MM.1S (cell line): ENCODE data around the gene RAB22A.

Experiments used
- DNase-seq: peaks from one replicate; pipeline ENCODE4 v3.0.0-alpha.2; 2015
- H2AFZ ChIP-seq: fragments of 300-600 bp; sonication (generic); 2 replicates; pipeline ENCODE4 v1.6.0; 2016; ENCODE audit warnings: antibody characterized with exemption, low read length
- H3F3A ChIP-seq: fragments of 300-600 bp; sonication (generic); 2 replicates; pipeline ENCODE4 v1.6.1; 2016; ENCODE audit warnings: mild to moderate bottlenecking, antibody characterized with exemption, low read length, moderate library complexity, mixed read lengths; ENCODE audit not compliant: insufficient read depth
- H3K27ac ChIP-seq: fragments of 300-600 bp; sonication (generic); 2 replicates; pipeline ENCODE4 v1.5.1; 2016; ENCODE audit warnings: mild to moderate bottlenecking, low read length
- H3K27me3 ChIP-seq: fragments of 300-600 bp; sonication (generic); replicated peaks from 2 replicates; pipeline ENCODE4 v1.6.0; 2016; ENCODE audit warnings: low read length; ENCODE audit not compliant: insufficient read depth
- H3K36me3 ChIP-seq: fragments of 300-600 bp; sonication (generic); replicated peaks from 2 replicates; pipeline ENCODE4 v1.6.1; 2016; ENCODE audit warnings: mild to moderate bottlenecking, low read length, mixed read lengths; ENCODE audit not compliant: insufficient read depth
- H3K4me1 ChIP-seq: fragments of 300-600 bp; sonication (generic); 2 replicates; pipeline ENCODE4 v1.6.1; 2016; ENCODE audit warnings: low read length, mixed read lengths
- H3K4me2 ChIP-seq: fragments of 300-600 bp; sonication (generic); 2 replicates; pipeline ENCODE4 v1.6.0; 2016; ENCODE audit warnings: low read depth, low read length
- H3K4me3 ChIP-seq: fragments of 300-600 bp; sonication (generic); 2 replicates; pipeline ENCODE4 v1.5.1; 2016; ENCODE audit warnings: low read length, mixed read lengths
- H3K79me2 ChIP-seq: fragments of 300-600 bp; sonication (generic); 2 replicates; pipeline ENCODE4 v1.6.1; 2016; ENCODE audit warnings: mixed run types, low read length, mixed read lengths
- H3K9ac ChIP-seq: fragments of 300-600 bp; sonication (generic); 2 replicates; pipeline ENCODE4 v1.6.1; 2016; ENCODE audit warnings: low read length, mixed read lengths
- H3K9me2 ChIP-seq: fragments of 300-600 bp; sonication (generic); replicated peaks from 2 replicates; pipeline ENCODE4 v1.6.1; 2016; ENCODE audit warnings: mild to moderate bottlenecking, low read length, mixed read lengths; ENCODE audit not compliant: insufficient read depth
- H3K9me3 ChIP-seq: fragments of 300-600 bp; sonication (generic); replicated peaks from 2 replicates; pipeline ENCODE4 v1.6.1; 2016; ENCODE audit warnings: mild to moderate bottlenecking, low read length, mixed read lengths; ENCODE audit not compliant: insufficient read depth
- H4K20me1 ChIP-seq: fragments of 300-600 bp; sonication (generic); 2 replicates; pipeline ENCODE4 v1.6.1; 2016; ENCODE audit warnings: mild to moderate bottlenecking, low read length, moderate library complexity, mixed read lengths; ENCODE audit not compliant: insufficient read depth
- CTCF ChIP-seq: fragments of 300-600 bp; sonication (generic); IDR thresholded peaks from 2 replicates; pipeline ENCODE4 v1.5.1; 2016; ENCODE audit warnings: antibody characterized with exemption, low read length, mixed read lengths
- EZH2 ChIP-seq: fragments of 300-600 bp; sonication (generic); optimal IDR thresholded peaks from 2 replicates; pipeline ENCODE3; 2017; ENCODE audit warnings: low read depth, mild to moderate bottlenecking, antibody characterized with exemption, low read length, mixed read lengths
- EZH2phosphoT487 ChIP-seq: fragments of 300-600 bp; sonication (generic); IDR thresholded peaks from 2 replicates; pipeline ENCODE4 v1.6.1; 2018; ENCODE audit warnings: antibody characterized with exemption, low read length

RAB22A gene

DNA sequence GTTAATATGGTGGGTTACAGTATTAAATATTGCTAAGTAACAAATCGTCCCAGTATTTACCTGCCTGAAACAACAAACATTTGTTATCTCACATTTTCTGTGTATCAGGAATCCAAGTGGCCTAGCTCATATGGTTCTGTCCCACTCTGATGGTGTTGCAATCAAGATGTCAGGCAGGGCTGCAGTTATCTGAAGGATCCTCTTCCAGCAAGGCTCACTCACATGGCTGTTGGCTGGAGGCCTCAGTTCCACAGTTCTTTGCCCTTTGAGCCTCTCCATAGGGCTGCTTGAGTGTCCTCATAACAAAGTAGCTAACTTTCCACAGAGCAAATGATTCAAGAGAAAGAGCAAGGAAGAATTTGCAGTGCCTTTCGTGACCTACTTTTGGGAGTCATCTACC, 17.7 kb downstream of the RAB22A start:
- Histone ChIP-seq H3K27me3 (no peaks in the 10 kb centered on the region), H3F3A (no peaks in the 10 kb centered on the region), H3K4me2 (no peak overlapping the region), H3K27ac (no peak overlapping the region), H4K20me1 (0 out of 2 replicates have a peak, but pooled peaks cover 5% of the 10 kb centered on the region), H3K9me2 (no peaks in the 10 kb centered on the region), H3K4me1 (0 out of 2 replicates have a peak, but pooled peaks cover 4% of the 10 kb centered on the region), H2AFZ (no peak overlapping the region), H3K9ac (no peak overlapping the region), H3K79me2 (peaks cover 86% of the 10 kb centered on the region), H3K4me3 (no peak overlapping the region), H3K9me3 (no peaks in the 10 kb centered on the region), H3K36me3 (no peaks in the 10 kb centered on the region)
- no peak for DNase-seq
- TF ChIP-seq CTCF, result no peak
- no peak for TF ChIP-seq EZH2phosphoT487
- no peak for TF ChIP-seq EZH2

- no peak overlapping the region for H3K4me3 ChIP-seq
- H3K9me3 ChIP-seq, result no peaks in the 10 kb centered on the region
- no peaks in the 10 kb centered on the region for H3F3A ChIP-seq
- no peak overlapping the region for H3K4me2 ChIP-seq
- H3K79me2 ChIP-seq, result peaks cover 81% of the 10 kb centered on the region
- no peaks in the 10 kb centered on the region for H3K9me2 ChIP-seq
- no peak for TF ChIP-seq CTCF
- no peak for TF ChIP-seq EZH2phosphoT487
- TF ChIP-seq EZH2, result no peak
- no peak for DNase-seq
- H4K20me1 ChIP-seq, result 0 out of 2 replicates have a peak, but pooled peaks cover 5% of the 10 kb centered on the region
- H3K27ac ChIP-seq, result no peak overlapping the region
- no peak overlapping the region for H2AFZ ChIP-seq
- H3K4me1 ChIP-seq, result 0 out of 2 replicates have a peak, but pooled peaks cover 4% of the 10 kb centered on the region
- no peaks in the 10 kb centered on the region for H3K27me3 ChIP-seq
- 0 out of 2 replicates have a peak, but pooled peaks cover 3% of the 10 kb centered on the region for H3K36me3 ChIP-seq
- no peak overlapping the region for H3K9ac ChIP-seq
These were observed 19.3 kb downstream of the RAB22A start for GRCh38 chr20:58328836-58329235.

GRCh38 chr20:58329711-58330110, 20.2 kb downstream of the RAB22A start:
- Histone ChIP-seq H3K9ac (no peak overlapping the region), H4K20me1 (0 out of 2 replicates have a peak, but pooled peaks cover 5% of the 10 kb centered on the region), H3K27ac (no peak overlapping the region), H3K4me1 (0 out of 2 replicates have a peak, but pooled peaks cover 4% of the 10 kb centered on the region), H3K4me3 (no peak overlapping the region), H3K79me2 (peaks cover 74% of the 10 kb centered on the region), H3K27me3 (no peaks in the 10 kb centered on the region), H3F3A (no peaks in the 10 kb centered on the region), H3K9me2 (no peaks in the 10 kb centered on the region), H3K4me2 (no peak overlapping the region), H3K36me3 (0 out of 2 replicates have a peak, but pooled peaks cover 3% of the 10 kb centered on the region), H3K9me3 (no peaks in the 10 kb centered on the region), H2AFZ (no peak overlapping the region)
- TF ChIP-seq CTCF (no peak), EZH2 (no peak), EZH2phosphoT487 (no peak)
- DNase-seq, result no peak
